C4-2B (cell line): ENCODE results near the gene PLXNA1.
A peak's percentile ranks its signal among the peaks of the same experiment; 100 is the strongest.

ENCODE experiments used
- H3K27ac ChIP-seq: fragments of 450-650 bp; 2 replicates; pipeline ENCODE4 v1.5.1; 2017
- ZFX ChIP-seq: fragments of 450-650 bp; IDR thresholded peaks from 2 replicates; pipeline ENCODE4 v1.6.1; 2017
- TF ChIP-seq, protein P1 (sequence below): fragments of 450-650 bp; conservative IDR thresholded peaks from 2 replicates; pipeline ENCODE4 v1.5.1; 2017; ENCODE audit warnings: mild to moderate bottlenecking

The PLXNA1 gene

GRCh38 chr3:126979046-126979628, 3.8 kb upstream of the PLXNA1 start:
- no peak overlapping the region for H3K27ac ChIP-seq
- TF ChIP-seq, protein P1, sequence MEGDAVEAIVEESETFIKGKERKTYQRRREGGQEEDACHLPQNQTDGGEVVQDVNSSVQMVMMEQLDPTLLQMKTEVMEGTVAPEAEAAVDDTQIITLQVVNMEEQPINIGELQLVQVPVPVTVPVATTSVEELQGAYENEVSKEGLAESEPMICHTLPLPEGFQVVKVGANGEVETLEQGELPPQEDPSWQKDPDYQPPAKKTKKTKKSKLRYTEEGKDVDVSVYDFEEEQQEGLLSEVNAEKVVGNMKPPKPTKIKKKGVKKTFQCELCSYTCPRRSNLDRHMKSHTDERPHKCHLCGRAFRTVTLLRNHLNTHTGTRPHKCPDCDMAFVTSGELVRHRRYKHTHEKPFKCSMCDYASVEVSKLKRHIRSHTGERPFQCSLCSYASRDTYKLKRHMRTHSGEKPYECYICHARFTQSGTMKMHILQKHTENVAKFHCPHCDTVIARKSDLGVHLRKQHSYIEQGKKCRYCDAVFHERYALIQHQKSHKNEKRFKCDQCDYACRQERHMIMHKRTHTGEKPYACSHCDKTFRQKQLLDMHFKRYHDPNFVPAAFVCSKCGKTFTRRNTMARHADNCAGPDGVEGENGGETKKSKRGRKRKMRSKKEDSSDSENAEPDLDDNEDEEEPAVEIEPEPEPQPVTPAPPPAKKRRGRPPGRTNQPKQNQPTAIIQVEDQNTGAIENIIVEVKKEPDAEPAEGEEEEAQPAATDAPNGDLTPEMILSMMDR, result no peak
- TF ChIP-seq ZFX, result no peak

DNA sequence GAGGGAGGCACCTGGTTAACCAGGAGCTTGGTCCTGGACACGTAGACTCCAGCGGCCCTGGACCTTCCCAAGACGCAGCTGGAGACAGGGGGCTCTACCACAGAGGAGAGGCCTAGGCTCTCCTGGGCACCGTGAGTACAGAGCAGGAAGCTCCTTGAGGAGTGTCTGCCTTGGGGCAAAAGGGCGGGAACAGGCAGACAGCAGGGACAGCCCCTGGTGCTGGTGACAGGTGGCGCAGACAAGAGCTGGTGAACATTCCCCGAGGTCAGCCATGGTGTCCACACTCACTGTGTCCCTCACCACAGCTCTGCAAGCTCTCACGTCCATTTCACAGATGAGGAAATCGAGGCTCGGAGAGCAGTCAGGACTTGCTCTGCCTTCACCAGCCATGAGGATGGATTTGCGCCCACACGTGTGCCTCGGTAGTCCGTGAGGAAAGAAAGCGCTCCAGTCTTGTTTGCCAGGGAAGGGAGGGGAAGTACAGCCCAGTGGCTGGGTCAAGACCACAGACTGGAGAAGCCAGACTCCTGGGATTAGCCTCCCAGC, 2.6 kb upstream of the PLXNA1 start:
- no peak overlapping the region for H3K27ac ChIP-seq
- TF ChIP-seq, protein P1, result no peak
- TF ChIP-seq ZFX, result no peak

- no peak for TF ChIP-seq ZFX
- TF ChIP-seq, protein P1, result 0 out of 2 replicates have a peak, but pooled peaks have one; percentile 67
Observed at GRCh38 chr3:126982126-126982470, 817 bp upstream of the PLXNA1 start.

DNA sequence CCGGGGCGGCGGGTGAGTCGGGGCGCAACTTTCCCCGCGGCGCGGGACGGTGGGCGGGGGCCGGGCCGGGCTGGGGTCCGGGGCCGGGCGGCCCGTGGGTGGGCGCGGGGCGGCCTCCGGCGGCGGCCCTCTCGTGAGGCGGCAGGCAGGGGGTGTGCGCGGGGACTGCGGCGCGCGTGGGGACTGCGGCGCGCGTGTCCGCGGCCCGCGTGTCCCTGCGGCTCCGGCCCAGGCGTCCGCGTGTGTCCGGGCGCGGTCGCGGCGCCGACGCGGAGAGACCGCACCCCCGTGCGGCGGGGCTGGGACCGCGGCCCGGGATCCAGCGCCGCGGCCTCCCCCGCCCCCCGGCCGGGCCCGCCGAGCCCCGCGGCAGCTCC, 349 bp downstream of the PLXNA1 start:
- peak overlapping the region; percentile 74 for H3K27ac ChIP-seq
- TF ChIP-seq ZFX, result no peak
- TF ChIP-seq, protein P1, result no peak

More at GRCh38 chr3:126982126-126982470, 817 bp upstream of the PLXNA1 start:
- peak overlapping the region; percentile 74; the same call in 1 of the 2 replicates for H3K27ac ChIP-seq

DNA sequence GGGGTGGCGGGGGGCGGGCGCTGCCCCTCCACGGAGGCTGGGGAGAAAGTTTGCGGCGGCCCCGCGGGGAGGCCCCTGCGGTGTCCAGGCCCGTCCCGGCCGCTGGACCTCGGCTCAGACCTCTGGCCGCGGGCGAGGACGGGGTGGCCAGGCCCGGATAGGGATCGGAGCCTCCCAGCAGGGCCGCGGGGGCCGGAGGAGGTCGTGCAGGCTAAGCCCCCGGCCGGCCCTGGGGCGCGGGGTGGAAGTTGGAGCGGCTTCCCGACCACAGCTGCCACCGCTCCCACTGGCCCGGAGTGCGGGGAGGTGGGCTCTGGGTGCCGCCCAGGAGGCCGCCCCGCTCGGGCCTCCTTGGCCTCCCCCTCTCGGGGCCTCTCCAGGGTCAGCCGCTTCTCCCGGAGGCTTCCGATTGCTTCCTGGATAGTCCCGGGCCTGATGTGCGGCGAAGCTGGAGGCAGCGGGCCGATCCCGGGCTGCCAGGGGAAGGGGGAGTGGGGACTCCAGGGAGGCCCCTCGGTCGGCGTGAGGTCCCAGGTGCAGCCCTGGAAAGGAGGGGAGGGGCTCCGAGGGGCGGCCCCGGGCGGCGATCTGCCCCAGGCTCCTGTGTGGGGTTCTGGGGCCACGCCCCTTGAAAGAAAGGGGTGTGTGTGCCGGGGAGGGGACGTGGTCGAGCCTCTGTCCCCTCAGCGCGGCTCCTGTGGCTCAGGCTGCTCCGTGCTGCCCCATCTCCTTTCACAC, 907 bp downstream of the PLXNA1 start:
- peak; percentile 95 for TF ChIP-seq ZFX
- TF ChIP-seq, protein P1, result no peak
- H3K27ac ChIP-seq, result peak overlapping the region; percentile 74

DNA sequence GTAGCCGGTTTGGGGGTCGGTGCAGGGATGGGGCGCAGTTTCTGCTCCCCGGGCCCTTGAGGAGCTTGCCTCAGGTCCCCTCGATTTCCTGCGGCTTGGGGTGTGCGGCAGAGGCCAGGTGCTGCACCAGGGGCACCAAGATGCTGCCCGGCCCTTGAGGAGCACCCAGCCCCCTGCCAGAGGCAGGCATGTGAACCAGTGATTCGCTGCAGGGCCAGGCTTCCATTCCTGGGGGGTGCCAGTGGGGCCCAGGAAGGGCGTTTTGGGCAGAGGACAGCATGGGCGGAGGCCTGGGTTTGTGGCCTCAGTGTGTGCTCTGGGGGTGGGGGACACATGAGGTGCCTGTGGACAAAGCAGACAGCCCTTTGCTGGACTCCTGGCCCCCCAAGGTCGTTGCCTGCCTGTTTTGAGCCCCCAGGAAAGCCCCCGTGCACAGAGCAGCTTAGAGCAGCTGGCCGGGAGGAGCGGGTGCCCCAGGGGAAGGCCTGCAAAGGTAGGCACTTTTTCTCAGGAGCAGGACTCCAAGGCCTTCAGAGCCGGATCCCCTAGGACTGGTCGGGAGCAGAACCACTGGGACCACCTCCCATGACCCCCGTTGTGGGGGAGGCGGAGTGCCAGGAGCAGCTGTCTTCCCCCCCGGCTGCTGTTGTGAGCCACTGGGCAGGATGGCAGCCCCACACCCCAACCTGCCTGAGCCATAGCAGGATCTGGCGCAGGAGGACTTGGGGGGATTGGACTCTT, 1.6 kb downstream of the PLXNA1 start:
- H3K27ac ChIP-seq, result no peak overlapping the region; the same call in 1 of the 2 replicates

More for the DNA sequence above, 1.6 kb downstream of the PLXNA1 start:
- TF ChIP-seq, protein P1, result no peak
- no peak for TF ChIP-seq ZFX
